ENCODE measurements around the gene ANP32B.
A peak's percentile ranks its signal among the peaks of the same experiment; 100 is the strongest.

ANP32B gene

GRCh38 chr9:98022447-98022846 is 39.3 kb downstream of the ANP32B start:
- peak in 1 of 2 donors; percentile 75 for DNase-seq (ENCODE audit: low read depth in 2 of 2)
- TF ChIP-seq CTCF (IDR thresholded peaks at IDR 0.05; ENCODE audit: low read depth, low read length): no peak

GRCh38 chr9:98024702-98025101 is 41.6 kb downstream of the ANP32B start:
- no peak for DNase-seq (ENCODE audit: low read depth in 2 of 2)
- no peak for TF ChIP-seq CTCF (IDR thresholded peaks at IDR 0.05; ENCODE audit: low read depth, low read length)
- H3K4me3 ChIP-seq (replicated peaks in 1 of 2; ENCODE audit: low read depth in 2 of 2, low read length in 2 of 2): no peak overlapping the region

More at GRCh38 chr9:98022447-98022846, 39.3 kb downstream of the ANP32B start:
- H3K4me3 ChIP-seq (replicated peaks in 1 of 2; ENCODE audit: low read depth in 2 of 2, low read length in 2 of 2): no peak overlapping the region

- DNase-seq (ENCODE audit: low read depth in 2 of 2): no peak
- no peak for TF ChIP-seq CTCF (IDR thresholded peaks at IDR 0.05; ENCODE audit: low read depth, low read length)
- no peak overlapping the region for H3K4me3 ChIP-seq (replicated peaks in 1 of 2; ENCODE audit: low read depth in 2 of 2, low read length in 2 of 2)
Observed at GRCh38 chr9:98031169-98031568, 48.0 kb downstream of the ANP32B start.

GRCh38 chr9:98031935-98032334 is 48.8 kb downstream of the ANP32B start:
- no peak overlapping the region for H3K4me3 ChIP-seq (replicated peaks in 1 of 2; ENCODE audit: low read depth in 2 of 2, low read length in 2 of 2)
- peak in 1 of 2 donors; percentile 64 for DNase-seq (ENCODE audit: low read depth in 2 of 2)
- TF ChIP-seq CTCF (IDR thresholded peaks at IDR 0.05; ENCODE audit: low read depth, low read length): no peak

GRCh38 chr9:98034593-98035546 is 51.7 kb downstream of the ANP32B start:
- peak; percentile 83 for TF ChIP-seq CTCF (IDR thresholded peaks at IDR 0.05; ENCODE audit: low read depth, low read length)
- DNase-seq (ENCODE audit: low read depth in 2 of 2): peak; percentile 82 to 88
- H3K4me3 ChIP-seq (replicated peaks in 1 of 2; ENCODE audit: low read depth in 2 of 2, low read length in 2 of 2): no peak overlapping the region

- no peak overlapping the region for H3K4me3 ChIP-seq (replicated peaks in 1 of 2; ENCODE audit: low read depth in 2 of 2, low read length in 2 of 2)
- no peak for TF ChIP-seq CTCF (IDR thresholded peaks at IDR 0.05; ENCODE audit: low read depth, low read length)
- DNase-seq (ENCODE audit: low read depth in 2 of 2): peak; percentile 46 to 57
Observed at GRCh38 chr9:98037357-98037756, 54.2 kb downstream of the ANP32B start.
